Breast epithelium (tissue), 4 donors: Measurements from ENCODE around the gene REXO1. TPM values are rescaled to one million over a fixed set of nuclear protein-coding genes. Genes with fewer than 3 reads are reported as not detected.

ENCODE experiments used
- DNase-seq, 2 donors: peaks; one replicate each; pipeline ENCODE4 v3.0.0-alpha.2; 2019; ENCODE audit warnings: low spot score in 2 of 2
- H3K27ac ChIP-seq, 2 donors: fragments of 200-600 bp; sonication (generic) in 1 of 2; one replicate each; pipeline ENCODE4 v1.5.1; 2016 to 2019; ENCODE audit warnings: mild to moderate bottlenecking in 1 of 2
- H3K27me3 ChIP-seq, 2 donors: fragments of 200-600 bp; sonication (generic) in 1 of 2; one replicate each; pipeline versions ENCODE4 v1.5.1 to v1.6.0; 2017 to 2019; ENCODE audit warnings: control low read depth in 1 of 2, mild to moderate bottlenecking in 1 of 2
- H3K36me3 ChIP-seq: fragments of 200-600 bp; one replicate; pipeline ENCODE4 v1.5.1; 2019
- H3K4me1 ChIP-seq, 2 donors: fragments of 200-600 bp; sonication (generic); one replicate each; pipeline ENCODE4 v1.5.1; 2016 to 2019; ENCODE audit warnings: control low read depth in 1 of 2
- H3K4me3 ChIP-seq, 3 donors: fragments of 200-600 bp; sonication (generic); 1 replicate in 2 of 3; 2 replicates in 1 of 3; pipeline ENCODE4 v1.5.1; 2016 to 2019; ENCODE audit warnings: mild to moderate bottlenecking in 3 of 3, moderate library complexity in 2 of 3
- H3K9me3 ChIP-seq, 2 donors: fragments of 200-600 bp; sonication (generic) in 1 of 2; one replicate each; pipeline ENCODE4 v1.5.1; 2016 to 2019; ENCODE audit warnings: control low read depth in 1 of 2
- CTCF ChIP-seq, 3 donors: fragments of 450-650 bp; IDR thresholded peaks; one replicate each; pipeline ENCODE4 v1.5.1; 2016 to 2017; ENCODE audit warnings: antibody characterized with exemption in 3 of 3, mild to moderate bottlenecking in 3 of 3, moderate library complexity in 3 of 3
- POLR2A ChIP-seq: fragments of 450-650 bp; IDR thresholded peaks from one replicate; pipeline ENCODE4 v1.6.1; 2016; ENCODE audit warnings: antibody characterized with exemption, mild to moderate bottlenecking, moderate library complexity
- POLR2AphosphoS5 ChIP-seq, 3 donors: sonication (generic); formaldehyde crosslinking; IDR thresholded peaks; one replicate each; pipeline ENCODE4 v1.6.1; 2017; ENCODE audit warnings: antibody characterized with exemption in 3 of 3
- intact Hi-C: fragments of 100-400 bp; cut with DNase I; formaldehyde crosslinking; loops from one replicate; pipeline ENCODE4 v1.15.1; 2023; ENCODE audit warnings: low total_unique reads
- total RNA-seq, 3 donors: library from RNA; depleted of rRNA; stranded (reverse); fragments of >200 nt; gene quantifications; one replicate each; pipeline ENCODE4 v1.1.0, GENCODE V29; 2016

REXO1 gene
- total RNA-seq, 3 donors from 2014 or later = 10.4 to 25.2 (median 19.7) TPM

GRCh38 chr19:1828279-1829238 is 19.7 kb downstream of the REXO1 start:
- intact Hi-C loops = no loop called here
- DNase-seq = no peak
- Histone ChIP-seq H3K4me3 (no peak overlapping the region), H3K27ac (no peak overlapping the region), H3K36me3 (no peaks in the 10 kb centered on the region), H3K4me1 (peaks cover 0 to 5% of the 10 kb centered on the region in 2 donors), H3K27me3 (no peaks in the 10 kb centered on the region), H3K9me3 (no peaks in the 10 kb centered on the region)
- TF ChIP-seq CTCF (IDR thresholded peaks at IDR 0.05) (no peak), POLR2AphosphoS5 (IDR thresholded peaks at IDR 0.05) (no peak), POLR2A (no peak)

- TF ChIP-seq POLR2A (no peak), POLR2AphosphoS5 (IDR thresholded peaks at IDR 0.05) (no peak), CTCF (IDR thresholded peaks at IDR 0.05) (no peak)
- Histone ChIP-seq H3K4me3 (no peak overlapping the region), H3K4me1 (peaks cover 0 to 4% of the 10 kb centered on the region in 2 donors), H3K27ac (no peak overlapping the region), H3K9me3 (no peaks in the 10 kb centered on the region), H3K36me3 (no peaks in the 10 kb centered on the region), H3K27me3 (no peaks in the 10 kb centered on the region)
- intact Hi-C loops = no loop called here
- no peak for DNase-seq
Measured at GRCh38 chr19:1827566-1828278, 20.6 kb downstream of the REXO1 start.

- Histone ChIP-seq H3K9me3 (no peaks in the 10 kb centered on the region), H3K4me1 (peaks cover 0 to 4% of the 10 kb centered on the region in 2 donors), H3K4me3 (no peak overlapping the region), H3K27ac (no peak overlapping the region), H3K27me3 (no peaks in the 10 kb centered on the region), H3K36me3 (no peaks in the 10 kb centered on the region)
- no peak for DNase-seq
- intact Hi-C loops = no loop called here
- TF ChIP-seq POLR2A (no peak), POLR2AphosphoS5 (IDR thresholded peaks at IDR 0.05) (no peak), CTCF (IDR thresholded peaks at IDR 0.05) (no peak)
Measured at GRCh38 chr19:1826557-1827521, 21.4 kb downstream of the REXO1 start.

GRCh38 chr19:1825909-1826556 is 22.2 kb downstream of the REXO1 start:
- peak; percentile 52 to 79 for DNase-seq
- Histone ChIP-seq H3K27ac (no peak overlapping the region), H3K27me3 (no peaks in the 10 kb centered on the region), H3K4me3 (no peak overlapping the region), H3K4me1 (peaks cover 0 to 4% of the 10 kb centered on the region in 2 donors), H3K9me3 (no peaks in the 10 kb centered on the region), H3K36me3 (no peaks in the 10 kb centered on the region)
- intact Hi-C loops = no loop called here
- TF ChIP-seq POLR2A (no peak), CTCF (IDR thresholded peaks at IDR 0.05) (peak; percentile 86 to 94 (median 90))
